Lung microvascular endothelial cell (primary cell): ENCODE data around the gene KRT4. TPM values are rescaled to one million over a fixed set of nuclear protein-coding genes. Genes with fewer than 3 reads are reported as not detected.

Experiments
- total RNA-seq: library from RNA; depleted of rRNA; stranded (reverse); fragments of >200 nt; gene quantifications from 2 replicates; pipeline ENCODE4 v1.2.1, GENCODE V29; 2014

Gene KRT4
- total RNA-seq, 1 donor from 2014 or later, result not detected

Other genes with a start within 250 kb of the KRT4 start
- gene KRT74, start 240.3 kb downstream of the KRT4 start, total RNA-seq, result not detected in 2 replicates
- not detected in 2 replicates for gene KRT72, start 212.7 kb downstream of the KRT4 start, total RNA-seq
- gene KRT73, start 195.6 kb downstream of the KRT4 start, total RNA-seq, result not detected in 2 replicates
- not detected in 2 replicates for gene KRT2, start 161.9 kb downstream of the KRT4 start, total RNA-seq
- gene KRT1, start 133.7 kb downstream of the KRT4 start, total RNA-seq, result not detected in 2 replicates
- gene KRT77, start 110.6 kb downstream of the KRT4 start, total RNA-seq, result not detected in 2 replicates
- gene KRT76, start 36.8 kb downstream of the KRT4 start, total RNA-seq, result not detected in 2 replicates
- not detected in 2 replicates for gene KRT3, start 18.0 kb downstream of the KRT4 start, total RNA-seq
- gene KRT79, start 20.2 kb upstream of the KRT4 start, total RNA-seq, result not detected in 2 replicates
- gene KRT78, start 34.9 kb upstream of the KRT4 start, total RNA-seq, result not detected in 2 replicates
- gene KRT8, start 91.0 kb upstream of the KRT4 start, total RNA-seq, result 11.3 and 12.6 TPM in 2 replicates
- gene KRT18, start 135.0 kb upstream of the KRT4 start, total RNA-seq, result 139 and 162 TPM in 2 replicates
- gene EIF4B, start 192.3 kb upstream of the KRT4 start, total RNA-seq, result 775 and 904 TPM in 2 replicates
- 15.9 and 18.3 TPM in 2 replicates for gene TNS2, start 235.9 kb upstream of the KRT4 start, total RNA-seq